Measurements from ENCODE around the gene LAMA5.

The LAMA5 gene

DNA sequence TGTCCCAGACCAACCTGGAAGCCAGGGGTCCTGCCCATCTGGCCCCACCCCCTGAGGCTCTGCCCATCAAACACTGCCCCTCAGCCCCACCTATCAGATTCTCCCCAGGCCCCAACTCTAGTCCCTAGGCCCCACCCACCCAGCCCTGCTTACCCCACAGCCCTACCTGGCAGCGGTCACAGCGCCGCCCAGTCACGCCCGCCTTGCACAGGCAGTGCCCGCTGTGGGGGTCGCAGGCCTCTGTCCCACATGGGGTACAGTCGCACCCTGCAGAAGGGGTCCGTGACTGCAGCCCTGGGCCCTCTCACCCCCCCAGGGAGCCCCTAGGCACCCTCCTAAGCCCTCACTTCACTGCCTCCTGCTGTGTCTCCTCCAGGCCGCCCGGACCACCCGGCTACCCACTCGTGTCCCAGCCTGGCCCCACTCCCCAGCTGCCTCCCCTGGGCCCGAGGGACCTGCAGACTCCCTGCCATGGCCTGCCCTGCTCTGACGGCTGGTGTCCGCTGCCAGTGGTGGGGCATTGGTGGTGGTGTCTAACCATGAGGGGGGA lies 44.5 kb downstream of the LAMA5 start:
- H3K27me3 ChIP-seq (ENCODE audit: control insufficient read depth in 1 of 2, insufficient read depth in 2 of 2, low read length in 2 of 2), result no peaks in the 10 kb centered on the region
- peaks cover 56% of the 10 kb centered on the region for H3K36me3 ChIP-seq (ENCODE audit: insufficient read depth, low read length)
- no peak overlapping the region for H3K27ac ChIP-seq (ENCODE audit: low read depth, low read length)
- no peak overlapping the region for H3K4me3 ChIP-seq (ENCODE audit: low read depth in 1 of 2, low read length in 2 of 2)
- no peaks in the 10 kb centered on the region for H3K4me1 ChIP-seq (ENCODE audit: insufficient read depth, low read length)
- no peak overlapping the region for H3K9ac ChIP-seq (ENCODE audit: low read length)
- no peaks in the 10 kb centered on the region for H3K9me3 ChIP-seq (ENCODE audit: low read length)

DNA sequence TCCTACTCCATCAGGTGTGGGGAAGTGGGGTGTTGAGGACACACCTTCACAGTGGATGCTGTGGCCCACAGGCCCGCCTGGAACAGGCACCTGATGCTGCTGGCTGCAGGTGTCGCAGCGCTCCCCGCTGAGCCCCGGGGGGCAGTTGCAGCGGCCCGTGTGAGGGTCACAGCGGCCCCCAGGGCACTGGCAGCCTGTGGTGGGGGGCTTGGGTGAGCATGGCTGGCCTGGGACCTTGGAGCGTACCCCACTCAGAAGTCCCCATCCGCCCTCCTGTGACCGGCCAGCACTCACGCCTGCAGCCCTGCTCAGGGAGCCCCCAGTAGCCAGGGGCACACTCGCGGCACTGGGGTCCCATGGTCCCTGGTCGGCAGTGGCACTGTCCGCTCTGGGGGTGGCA lies 45.1 kb downstream of the LAMA5 start:
- Histone ChIP-seq H3K9me3 (ENCODE audit: low read length) (no peaks in the 10 kb centered on the region), H3K4me3 (ENCODE audit: low read depth in 1 of 2, low read length in 2 of 2) (no peak overlapping the region), H3K27me3 (ENCODE audit: control insufficient read depth in 1 of 2, insufficient read depth in 2 of 2, low read length in 2 of 2) (no peaks in the 10 kb centered on the region), H3K36me3 (ENCODE audit: insufficient read depth, low read length) (peaks cover 56% of the 10 kb centered on the region), H3K9ac (ENCODE audit: low read length) (no peak overlapping the region), H3K27ac (ENCODE audit: low read depth, low read length) (no peak overlapping the region), H3K4me1 (ENCODE audit: insufficient read depth, low read length) (no peaks in the 10 kb centered on the region)

DNA sequence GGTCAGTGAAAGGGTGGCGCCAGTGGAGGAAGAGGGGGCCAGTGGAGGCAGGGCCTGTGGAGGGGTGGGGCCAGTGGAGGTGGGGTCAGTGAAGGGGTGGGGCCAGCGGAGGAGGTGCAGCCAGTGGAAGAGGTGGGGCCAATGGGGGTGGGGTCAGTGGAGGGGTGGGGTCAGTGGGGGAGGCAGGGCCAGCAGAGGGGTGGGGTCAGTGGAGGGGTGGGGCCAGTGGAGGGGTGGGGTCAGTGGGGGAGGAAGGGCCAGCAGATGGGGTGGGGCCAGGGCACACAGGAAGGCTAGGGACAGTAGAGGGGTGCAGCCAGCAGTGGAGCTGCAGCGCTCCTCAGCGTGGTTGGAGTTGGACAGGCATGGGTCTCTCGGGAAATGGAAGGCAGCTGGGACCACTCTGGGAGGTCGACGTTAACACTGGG lies 45.6 kb downstream of the LAMA5 start:
- H3K9me3 ChIP-seq (ENCODE audit: low read length), result no peaks in the 10 kb centered on the region
- H3K27ac ChIP-seq (ENCODE audit: low read depth, low read length), result no peak overlapping the region
- H3K9ac ChIP-seq (ENCODE audit: low read length), result no peak overlapping the region
- H3K4me1 ChIP-seq (ENCODE audit: insufficient read depth, low read length), result no peaks in the 10 kb centered on the region
- H3K36me3 ChIP-seq (ENCODE audit: insufficient read depth, low read length), result peaks cover 56% of the 10 kb centered on the region
- H3K4me3 ChIP-seq (ENCODE audit: low read depth in 1 of 2, low read length in 2 of 2), result no peak overlapping the region
- H3K27me3 ChIP-seq (ENCODE audit: control insufficient read depth in 1 of 2, insufficient read depth in 2 of 2, low read length in 2 of 2), result no peaks in the 10 kb centered on the region

DNA sequence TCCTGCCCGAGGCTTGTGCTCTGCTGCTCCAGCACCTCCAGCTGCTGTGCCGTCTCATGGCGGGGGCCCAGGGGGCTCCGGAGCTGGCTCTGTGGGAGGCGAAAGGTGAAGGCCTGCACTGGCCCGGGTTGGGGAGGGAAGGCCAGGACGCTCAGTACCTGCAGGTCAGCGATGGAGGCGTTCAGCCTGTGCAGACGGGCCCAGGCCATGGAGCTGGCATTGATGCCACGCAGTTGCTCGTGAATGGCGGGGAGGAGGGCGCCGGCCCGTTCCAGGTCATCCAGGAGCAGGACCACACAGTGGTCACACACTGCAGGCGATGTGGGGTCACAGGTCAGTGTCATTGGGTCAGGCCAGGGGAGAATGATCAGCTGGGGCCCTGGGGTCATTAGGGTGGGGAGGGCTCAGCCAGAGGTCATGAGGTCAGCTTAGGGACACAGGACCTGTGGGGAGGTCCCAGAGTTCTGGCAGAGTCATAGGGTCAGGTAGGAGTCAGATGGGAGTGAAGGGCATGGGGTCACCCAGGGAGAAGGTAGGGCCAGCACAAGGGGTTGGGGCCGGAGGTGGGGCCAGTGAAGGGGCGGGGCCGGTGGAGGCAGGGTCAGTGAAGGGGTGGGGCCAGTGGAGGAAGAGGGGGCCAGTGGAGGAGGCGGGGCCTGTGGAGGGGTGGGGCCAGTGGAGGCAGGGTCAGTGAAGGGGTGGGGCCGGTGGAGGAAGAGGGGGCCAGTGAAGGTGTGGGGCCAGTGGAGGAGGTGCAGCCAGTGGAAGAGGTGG lies 46.3 kb downstream of the LAMA5 start:
- Histone ChIP-seq H3K27me3 (ENCODE audit: control insufficient read depth in 1 of 2, insufficient read depth in 2 of 2, low read length in 2 of 2) (no peaks in the 10 kb centered on the region), H3K36me3 (ENCODE audit: insufficient read depth, low read length) (peaks cover 56% of the 10 kb centered on the region), H3K4me1 (ENCODE audit: insufficient read depth, low read length) (no peaks in the 10 kb centered on the region), H3K9ac (ENCODE audit: low read length) (no peak overlapping the region), H3K27ac (ENCODE audit: low read depth, low read length) (no peak overlapping the region), H3K9me3 (ENCODE audit: low read length) (no peaks in the 10 kb centered on the region), H3K4me3 (ENCODE audit: low read depth in 1 of 2, low read length in 2 of 2) (no peak overlapping the region)

DNA sequence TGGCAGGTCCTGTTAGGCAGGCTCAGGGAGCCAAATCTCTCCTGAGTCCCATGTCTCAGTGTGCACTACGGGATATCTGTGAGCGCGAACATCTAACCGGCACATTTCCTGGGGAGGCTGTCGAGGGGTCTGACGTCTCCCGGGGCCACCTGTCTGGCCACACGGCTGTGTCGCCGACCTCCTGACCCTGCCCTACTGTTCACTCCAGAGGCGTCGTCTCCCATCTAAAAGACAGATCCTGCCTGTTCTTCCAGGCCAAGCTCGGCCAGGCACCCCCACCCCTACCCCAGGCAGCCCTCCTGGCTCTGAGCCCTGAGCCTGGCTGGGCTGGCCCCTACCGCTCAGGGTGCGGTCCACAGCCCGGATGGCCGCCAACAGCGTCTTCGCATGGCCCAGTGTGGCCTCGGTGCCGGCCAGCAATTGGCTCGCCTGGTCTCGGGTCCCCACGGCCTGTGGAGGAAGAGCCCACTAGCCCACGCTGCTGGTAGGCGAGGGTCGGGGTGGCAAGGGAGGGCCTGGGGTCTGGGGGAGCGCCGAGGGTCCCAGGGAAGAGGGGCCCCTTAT lies 47.7 kb downstream of the LAMA5 start:
- H3K4me1 ChIP-seq (ENCODE audit: insufficient read depth, low read length), result no peaks in the 10 kb centered on the region
- no peaks in the 10 kb centered on the region for H3K9me3 ChIP-seq (ENCODE audit: low read length)
- no peak overlapping the region for H3K9ac ChIP-seq (ENCODE audit: low read length)
- H3K27ac ChIP-seq (ENCODE audit: low read depth, low read length), result no peak overlapping the region
- H3K4me3 ChIP-seq (ENCODE audit: low read depth in 1 of 2, low read length in 2 of 2), result no peak overlapping the region
- H3K27me3 ChIP-seq (ENCODE audit: control insufficient read depth in 1 of 2, insufficient read depth in 2 of 2, low read length in 2 of 2), result no peaks in the 10 kb centered on the region
- H3K36me3 ChIP-seq (ENCODE audit: insufficient read depth, low read length), result peaks cover 58% of the 10 kb centered on the region

DNA sequence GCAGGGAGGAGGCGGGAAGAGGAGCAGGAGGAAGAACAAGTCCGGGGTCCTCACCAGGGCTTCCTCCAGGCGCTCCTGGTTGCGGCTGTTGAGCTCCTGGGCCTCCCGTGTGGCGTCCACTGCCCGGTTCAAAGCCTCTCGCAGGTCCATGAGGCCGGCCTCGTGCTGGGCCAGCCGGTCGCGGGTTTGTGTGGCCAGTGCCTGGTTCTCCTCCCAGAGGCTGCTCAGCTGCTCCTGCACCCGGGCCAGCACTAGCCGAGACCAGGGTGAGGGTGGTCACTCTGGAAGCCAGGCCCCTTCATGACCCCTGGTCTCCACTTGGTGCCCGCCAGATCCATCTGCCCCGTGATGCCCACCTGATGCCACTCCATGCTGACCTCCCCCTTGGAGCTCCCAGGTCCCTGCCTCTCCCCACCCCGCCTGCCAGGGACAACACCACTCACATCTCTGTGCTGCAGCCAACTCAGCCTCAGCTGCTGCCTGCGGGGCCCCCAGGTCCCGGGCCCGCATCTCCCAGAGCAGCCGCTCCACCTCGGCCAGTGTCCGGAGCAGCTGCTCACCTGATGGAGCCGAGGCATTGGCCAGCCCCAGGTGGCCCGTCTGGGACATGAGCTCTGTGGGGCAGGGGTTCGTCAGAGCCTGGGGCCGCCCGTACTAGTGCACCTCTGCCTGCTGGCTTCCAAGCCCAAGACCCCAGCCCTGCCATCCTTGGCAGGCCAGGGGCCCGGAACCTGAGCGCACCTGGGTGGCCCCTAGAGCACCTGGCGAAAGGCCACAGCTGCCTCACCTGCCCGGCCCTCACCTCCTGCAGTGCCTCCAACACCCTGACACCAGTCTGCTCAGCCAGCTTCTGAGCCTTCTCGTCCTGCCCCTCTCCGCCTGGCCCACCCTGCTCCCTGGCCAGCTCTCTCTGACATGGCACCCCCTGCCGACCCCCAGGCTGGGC lies 48.4 kb downstream of the LAMA5 start:
- peaks cover 57% of the 10 kb centered on the region for H3K36me3 ChIP-seq (ENCODE audit: insufficient read depth, low read length)
- H3K9ac ChIP-seq (ENCODE audit: low read length), result no peak overlapping the region
- no peak overlapping the region for H3K4me3 ChIP-seq (ENCODE audit: low read depth in 1 of 2, low read length in 2 of 2)
- H3K9me3 ChIP-seq (ENCODE audit: low read length), result no peaks in the 10 kb centered on the region
- H3K4me1 ChIP-seq (ENCODE audit: insufficient read depth, low read length), result no peaks in the 10 kb centered on the region
- no peak overlapping the region for H3K27ac ChIP-seq (ENCODE audit: low read depth, low read length)
- no peaks in the 10 kb centered on the region for H3K27me3 ChIP-seq (ENCODE audit: control insufficient read depth in 1 of 2, insufficient read depth in 2 of 2, low read length in 2 of 2)

DNA sequence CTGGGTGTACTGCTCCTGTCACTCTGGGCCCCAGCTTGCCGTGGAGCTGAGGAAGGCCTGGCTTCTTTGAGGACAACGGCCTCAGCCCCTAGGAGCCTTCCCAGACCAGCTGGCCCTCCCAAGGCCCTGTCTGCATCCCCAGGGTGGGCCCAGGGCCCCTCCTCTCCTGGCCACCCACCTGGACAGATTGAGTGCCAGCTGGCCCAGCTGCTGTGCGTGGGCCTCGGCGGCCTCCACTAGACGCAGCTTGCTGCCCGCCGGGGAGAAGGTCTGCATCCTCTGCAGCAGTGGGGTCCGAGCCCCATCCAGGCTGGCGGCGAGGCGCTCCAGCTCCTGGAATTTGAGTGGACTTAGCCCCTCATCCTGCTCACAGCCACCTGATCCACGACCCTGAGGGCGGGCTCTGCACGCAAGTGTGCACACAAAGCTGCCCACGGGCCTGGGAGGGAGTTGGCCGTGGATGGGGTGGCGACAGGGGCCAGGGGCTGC lies 49.9 kb downstream of the LAMA5 start:
- Histone ChIP-seq H3K4me1 (ENCODE audit: insufficient read depth, low read length) (no peaks in the 10 kb centered on the region), H3K27ac (ENCODE audit: low read depth, low read length) (peak overlapping the region; percentile 63), H3K4me3 (ENCODE audit: low read depth in 1 of 2, low read length in 2 of 2) (no peak overlapping the region), H3K9me3 (ENCODE audit: low read length) (no peaks in the 10 kb centered on the region), H3K9ac (ENCODE audit: low read length) (no peak overlapping the region), H3K36me3 (ENCODE audit: insufficient read depth, low read length) (peaks cover 71% of the 10 kb centered on the region), H3K27me3 (ENCODE audit: control insufficient read depth in 1 of 2, insufficient read depth in 2 of 2, low read length in 2 of 2) (no peaks in the 10 kb centered on the region)

DNA sequence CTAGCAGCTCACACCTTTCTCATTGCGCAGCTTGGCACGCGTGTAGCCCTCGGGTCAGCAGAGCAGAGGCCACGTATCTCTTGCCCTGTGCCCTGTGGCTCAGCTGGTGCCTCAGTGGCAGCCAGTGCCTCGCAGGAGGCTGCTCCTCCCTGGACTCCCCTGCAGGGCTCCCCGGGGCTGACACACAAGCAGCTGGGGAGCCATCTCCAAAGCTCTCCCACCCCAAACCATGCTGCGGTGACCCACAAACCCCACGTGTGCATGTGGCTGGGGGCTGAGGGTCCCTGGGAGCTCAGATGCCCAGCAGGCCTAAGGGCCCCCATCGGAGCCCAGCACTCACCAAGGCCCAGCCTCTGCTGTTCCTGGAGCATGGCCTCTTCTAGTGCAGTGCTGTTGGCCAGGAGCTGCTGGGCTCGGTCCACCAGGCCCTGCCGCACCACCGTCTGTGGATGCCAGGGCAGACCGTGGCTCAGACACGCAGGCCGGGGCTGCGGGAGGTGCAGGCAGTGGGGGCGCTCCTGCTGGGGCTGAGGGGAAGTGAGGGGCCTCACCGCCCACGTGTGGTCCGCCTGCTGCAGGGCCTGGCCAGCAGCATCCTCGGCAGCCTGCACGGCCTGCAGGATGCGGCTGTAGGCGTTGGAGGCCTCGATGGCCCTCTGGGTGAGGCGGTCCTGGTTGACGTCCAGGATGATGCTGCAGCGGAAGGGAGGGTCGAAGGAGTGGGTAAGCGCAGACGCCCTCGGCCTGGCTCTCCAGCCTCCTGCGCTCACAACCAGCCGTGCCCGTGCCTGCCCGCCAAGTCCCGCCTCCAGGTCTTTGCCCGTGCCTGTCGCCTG lies 50.6 kb downstream of the LAMA5 start:
- Histone ChIP-seq H3K36me3 (ENCODE audit: insufficient read depth, low read length) (peaks cover 76% of the 10 kb centered on the region), H3K9ac (ENCODE audit: low read length) (no peak overlapping the region), H3K4me3 (ENCODE audit: low read depth in 1 of 2, low read length in 2 of 2) (no peak overlapping the region), H3K4me1 (ENCODE audit: insufficient read depth, low read length) (no peaks in the 10 kb centered on the region), H3K9me3 (ENCODE audit: low read length) (no peaks in the 10 kb centered on the region), H3K27me3 (ENCODE audit: control insufficient read depth in 1 of 2, insufficient read depth in 2 of 2, low read length in 2 of 2) (no peaks in the 10 kb centered on the region), H3K27ac (ENCODE audit: low read depth, low read length) (peak overlapping the region; percentile 13)

DNA sequence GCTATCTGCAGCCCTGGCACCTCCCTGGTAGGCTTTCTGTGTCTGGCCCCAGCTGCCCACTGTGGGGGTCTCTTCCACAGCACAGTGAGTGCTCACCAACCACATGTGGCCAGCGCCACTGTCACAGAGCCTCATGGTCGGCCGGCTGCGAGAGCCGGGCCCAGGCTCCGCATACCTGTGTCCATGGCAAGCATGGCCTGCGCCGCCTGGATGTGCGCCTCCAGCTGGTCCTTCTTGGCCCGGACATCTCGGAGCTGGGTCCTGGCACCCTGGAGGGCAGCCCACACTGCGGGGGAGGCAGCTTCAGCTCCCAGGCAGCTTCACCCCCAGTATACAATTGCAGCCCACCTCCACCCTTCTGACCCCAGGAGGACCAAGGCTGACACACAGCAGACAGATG lies 51.3 kb downstream of the LAMA5 start:
- H3K9ac ChIP-seq (ENCODE audit: low read length), result no peak overlapping the region
- no peaks in the 10 kb centered on the region for H3K27me3 ChIP-seq (ENCODE audit: control insufficient read depth in 1 of 2, insufficient read depth in 2 of 2, low read length in 2 of 2)
- no peaks in the 10 kb centered on the region for H3K4me1 ChIP-seq (ENCODE audit: insufficient read depth, low read length)
- H3K4me3 ChIP-seq (ENCODE audit: low read depth in 1 of 2, low read length in 2 of 2), result no peak overlapping the region
- H3K36me3 ChIP-seq (ENCODE audit: insufficient read depth, low read length), result peaks cover 80% of the 10 kb centered on the region
- H3K27ac ChIP-seq (ENCODE audit: low read depth, low read length), result no peak overlapping the region
- H3K9me3 ChIP-seq (ENCODE audit: low read length), result no peaks in the 10 kb centered on the region

DNA sequence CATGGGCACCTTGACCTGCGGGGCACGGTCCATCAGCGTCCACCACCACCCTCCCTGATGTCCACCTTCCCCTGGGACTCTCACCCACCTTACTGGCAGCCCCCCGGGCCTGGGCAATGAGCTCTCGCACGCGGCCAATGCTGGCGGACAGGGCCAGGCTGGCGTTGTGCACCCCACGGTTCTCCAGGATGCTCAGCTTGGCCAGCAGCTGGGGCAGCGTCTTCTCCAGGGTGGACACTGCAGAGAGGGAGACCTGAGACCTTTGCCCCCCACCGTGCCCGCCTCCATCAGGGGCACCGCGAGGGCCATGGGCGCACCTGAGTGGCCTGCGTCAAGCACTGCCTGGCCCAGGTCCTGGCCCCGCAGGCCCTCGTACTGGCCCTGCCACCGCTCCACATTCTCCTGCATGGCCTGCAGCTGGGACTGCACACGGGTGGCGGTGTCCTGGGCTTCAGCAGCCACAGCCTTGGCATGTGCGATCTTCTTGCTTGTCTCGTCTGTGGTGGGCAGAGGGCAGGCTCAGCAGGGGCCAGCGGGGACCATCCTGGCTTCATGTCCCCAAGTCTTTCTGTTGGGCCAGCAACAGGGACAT lies 52.3 kb downstream of the LAMA5 start:
- no peak overlapping the region for H3K4me3 ChIP-seq (ENCODE audit: low read depth in 1 of 2, low read length in 2 of 2)
- H3K27ac ChIP-seq (ENCODE audit: low read depth, low read length), result no peak overlapping the region
- H3K36me3 ChIP-seq (ENCODE audit: insufficient read depth, low read length), result peaks cover 74% of the 10 kb centered on the region
- no peaks in the 10 kb centered on the region for H3K4me1 ChIP-seq (ENCODE audit: insufficient read depth, low read length)
- no peak overlapping the region for H3K9ac ChIP-seq (ENCODE audit: low read length)
- no peaks in the 10 kb centered on the region for H3K27me3 ChIP-seq (ENCODE audit: control insufficient read depth in 1 of 2, insufficient read depth in 2 of 2, low read length in 2 of 2)
- H3K9me3 ChIP-seq (ENCODE audit: low read length), result no peaks in the 10 kb centered on the region
